ENCODE data around the gene SH3BP2.

Gene SH3BP2

DNA sequence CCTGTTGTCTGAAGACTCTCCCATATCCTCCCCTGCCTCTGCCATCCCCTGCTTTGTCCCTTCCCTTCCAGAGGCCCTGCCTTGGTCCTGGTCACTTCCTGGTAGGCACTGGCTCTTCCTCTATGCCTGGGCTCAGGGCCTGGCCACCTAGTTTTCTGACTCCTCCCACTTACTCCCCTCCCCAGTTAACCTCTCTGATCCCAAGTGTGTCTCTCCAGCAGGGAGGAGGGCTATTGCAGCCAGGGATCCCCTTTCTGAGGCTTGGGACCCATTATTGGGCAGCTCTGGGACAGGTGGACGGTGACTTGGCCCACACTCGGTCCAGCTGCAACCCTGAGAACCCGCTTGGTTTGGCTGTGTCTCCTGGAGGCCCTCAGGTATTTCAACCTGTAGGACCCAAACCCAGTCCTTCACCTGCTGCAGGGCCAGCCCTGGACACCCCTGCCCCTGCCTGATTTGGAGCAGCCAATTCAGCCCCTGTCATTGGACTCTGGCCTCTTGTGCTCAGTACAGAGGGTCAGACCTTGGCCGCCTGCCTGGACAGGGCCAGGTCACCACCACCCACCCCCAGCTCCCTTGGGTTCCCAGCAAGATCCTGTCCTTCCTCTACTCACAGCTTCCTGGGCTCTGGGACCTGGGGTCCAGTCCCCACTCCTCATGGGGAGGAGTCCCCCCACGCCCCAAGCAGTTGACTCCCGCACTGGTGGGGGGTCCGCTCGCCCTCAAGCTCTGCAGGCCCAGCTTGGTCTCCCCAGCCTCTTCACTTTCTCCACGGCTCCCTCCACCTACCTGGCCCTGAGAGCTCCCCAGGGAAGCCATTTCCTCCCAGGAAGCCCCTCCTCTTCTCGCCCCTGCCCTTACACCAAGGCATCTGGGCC lies 1.1 kb upstream of the SH3BP2 start:
- DNase-seq = no peak

GRCh38 chr4:2792396-2792710 lies 532 bp upstream of the SH3BP2 start:
- no peak for DNase-seq

GRCh38 chr4:2793586-2794485 lies 951 bp downstream of the SH3BP2 start:
- no peak for DNase-seq

GRCh38 chr4:2794486-2795299 lies 1.8 kb downstream of the SH3BP2 start:
- DNase-seq = no peak

GRCh38 chr4:2795300-2795892 lies 2.5 kb downstream of the SH3BP2 start:
- DNase-seq = no peak

GRCh38 chr4:2795893-2796848 lies 3.3 kb downstream of the SH3BP2 start:
- DNase-seq = no peak

- no peak for DNase-seq
Observed at GRCh38 chr4:2796849-2797544, 4.1 kb downstream of the SH3BP2 start.

DNA sequence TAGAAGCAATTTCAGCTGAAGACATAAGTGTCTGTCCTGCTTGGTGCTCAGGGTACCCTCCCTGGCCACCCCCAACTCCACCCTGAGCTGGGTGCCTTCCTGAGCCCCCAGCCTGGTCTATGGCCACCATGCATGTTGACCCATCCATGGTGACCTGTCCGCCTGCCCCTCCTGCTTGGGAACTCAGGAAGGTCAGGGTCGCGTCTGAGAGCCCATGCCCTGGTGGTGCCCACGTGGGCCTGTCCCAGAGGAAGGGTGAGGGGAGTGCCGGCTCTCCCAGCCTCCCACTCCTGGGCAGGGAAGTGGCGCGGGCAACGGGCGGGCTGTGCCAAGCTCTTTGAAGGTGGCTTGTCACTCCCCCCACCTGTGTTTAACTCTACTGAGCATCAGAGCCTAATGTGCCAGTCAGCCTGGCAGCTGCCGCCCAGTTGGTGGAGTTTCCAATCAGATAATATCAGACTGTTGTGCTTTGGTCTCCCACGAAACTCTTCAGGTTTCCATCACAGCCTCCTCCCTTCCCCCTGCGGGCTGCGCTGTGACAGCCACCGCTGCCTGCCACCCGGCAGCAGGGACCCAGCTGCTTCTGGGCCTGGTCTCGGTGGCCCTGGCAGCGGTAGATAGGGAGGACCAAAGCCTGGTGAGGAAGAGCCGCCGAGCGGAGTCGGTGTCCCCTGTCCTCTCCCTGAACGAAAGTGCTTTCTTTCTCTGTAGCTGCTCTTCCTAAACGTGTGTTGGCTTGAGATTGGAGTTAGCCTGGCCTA lies 4.8 kb downstream of the SH3BP2 start:
- no peak for DNase-seq

- no peak for DNase-seq
Observed at GRCh38 chr4:2798399-2799223, 5.7 kb downstream of the SH3BP2 start.

DNA sequence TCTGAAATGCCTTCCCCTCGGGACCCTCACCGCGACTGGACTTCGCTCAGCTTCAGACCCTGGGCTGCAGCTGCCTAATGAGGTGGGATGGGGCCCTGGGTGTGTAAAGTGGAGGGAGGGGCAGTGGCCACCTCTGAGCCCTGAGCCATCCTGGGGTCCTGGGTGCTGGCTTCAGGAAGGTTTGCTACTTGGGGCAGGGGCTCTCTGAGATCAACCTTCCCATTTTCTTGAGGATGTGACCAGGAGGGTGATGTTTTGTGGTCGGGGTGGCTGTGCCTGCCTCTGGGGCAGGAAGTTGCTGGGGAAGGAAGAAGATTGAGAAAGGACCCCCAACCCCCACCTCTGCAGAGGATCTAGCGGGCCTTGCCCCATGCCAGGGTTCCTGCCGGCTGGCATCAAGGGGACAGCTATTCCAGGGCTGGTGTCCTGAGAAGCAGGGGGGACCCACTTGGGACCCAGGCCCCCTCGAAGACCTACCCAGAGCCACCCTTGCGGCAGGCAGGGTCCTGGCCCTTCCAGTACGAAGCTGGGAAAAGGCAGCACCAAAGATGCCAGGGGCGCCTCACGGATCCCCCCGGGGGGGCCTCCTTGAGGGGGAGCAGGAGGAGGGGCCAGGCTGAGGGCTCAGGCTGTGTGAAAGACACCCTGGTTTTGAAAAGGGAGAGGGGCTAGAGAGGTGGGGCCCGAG lies 6.5 kb downstream of the SH3BP2 start:
- no peak for DNase-seq

GRCh38 chr4:2799971-2800690 lies 7.2 kb downstream of the SH3BP2 start:
- no peak for DNase-seq

GRCh38 chr4:2800691-2801596 lies 8.1 kb downstream of the SH3BP2 start:
- DNase-seq = no peak

- DNase-seq = no peak
Observed at GRCh38 chr4:2802618-2803531, 10.0 kb downstream of the SH3BP2 start.

GRCh38 chr4:2803624-2804448 lies 11.0 kb downstream of the SH3BP2 start:
- no peak for DNase-seq

Data from effector CD8-positive, alpha-beta T cell (primary cell).